ENCODE measurements around the gene SLC7A10. TPM values are rescaled to one million over a fixed set of nuclear protein-coding genes. Genes with fewer than 3 reads are reported as not detected.

Gene SLC7A10
- total and polyA plus RNA-seq, 7 donors, result 0.27 to 1.4 (median 1.1) TPM; not detected in 4

DNA sequence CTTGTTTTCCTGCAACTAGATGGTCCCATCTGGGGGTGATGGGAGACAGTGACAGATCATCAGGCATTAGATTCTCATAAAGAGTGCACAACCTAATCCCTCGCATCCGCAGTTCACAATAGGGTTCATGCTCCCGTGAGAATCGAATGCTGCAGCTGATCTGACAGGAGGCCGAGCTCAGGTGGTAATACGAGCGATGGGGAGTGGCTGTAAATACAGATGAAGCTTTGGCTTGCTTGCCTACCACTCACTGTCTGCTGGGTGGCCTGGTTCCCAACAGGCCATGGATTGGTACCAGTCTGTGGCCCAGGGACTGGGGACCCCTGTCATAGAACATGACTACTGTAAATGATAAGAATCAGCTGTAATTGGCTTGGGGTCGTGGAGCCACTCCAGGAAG is 65.8 kb downstream of the SLC7A10 start:
- WGBS, 2 donors, result 91 to 95% methylated on average over 8 of the region's 8 CpGs
- no peak for TF ChIP-seq POLR2A (IDR thresholded peaks at IDR 0.05)
- no peak for TF ChIP-seq POLR2AphosphoS5 (IDR thresholded peaks at IDR 0.05)
- no peak for TF ChIP-seq EP300 (IDR thresholded peaks at IDR 0.05)
- TF ChIP-seq, protein P1, sequence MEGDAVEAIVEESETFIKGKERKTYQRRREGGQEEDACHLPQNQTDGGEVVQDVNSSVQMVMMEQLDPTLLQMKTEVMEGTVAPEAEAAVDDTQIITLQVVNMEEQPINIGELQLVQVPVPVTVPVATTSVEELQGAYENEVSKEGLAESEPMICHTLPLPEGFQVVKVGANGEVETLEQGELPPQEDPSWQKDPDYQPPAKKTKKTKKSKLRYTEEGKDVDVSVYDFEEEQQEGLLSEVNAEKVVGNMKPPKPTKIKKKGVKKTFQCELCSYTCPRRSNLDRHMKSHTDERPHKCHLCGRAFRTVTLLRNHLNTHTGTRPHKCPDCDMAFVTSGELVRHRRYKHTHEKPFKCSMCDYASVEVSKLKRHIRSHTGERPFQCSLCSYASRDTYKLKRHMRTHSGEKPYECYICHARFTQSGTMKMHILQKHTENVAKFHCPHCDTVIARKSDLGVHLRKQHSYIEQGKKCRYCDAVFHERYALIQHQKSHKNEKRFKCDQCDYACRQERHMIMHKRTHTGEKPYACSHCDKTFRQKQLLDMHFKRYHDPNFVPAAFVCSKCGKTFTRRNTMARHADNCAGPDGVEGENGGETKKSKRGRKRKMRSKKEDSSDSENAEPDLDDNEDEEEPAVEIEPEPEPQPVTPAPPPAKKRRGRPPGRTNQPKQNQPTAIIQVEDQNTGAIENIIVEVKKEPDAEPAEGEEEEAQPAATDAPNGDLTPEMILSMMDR (IDR thresholded peaks at IDR 0.05), result no peak
- DNase-seq, result no peak
- Histone ChIP-seq H3K9me3 (no peaks in the 10 kb centered on the region), H3K4me3 (no peak overlapping the region), H3K4me1 (no peaks in the 10 kb centered on the region), H3K36me3 (no peaks in the 10 kb centered on the region), H3K27ac (no peak overlapping the region), H3K27me3 (no peaks in the 10 kb centered on the region)
- intact Hi-C loops (cut with DNase I), result no loop called here

DNA sequence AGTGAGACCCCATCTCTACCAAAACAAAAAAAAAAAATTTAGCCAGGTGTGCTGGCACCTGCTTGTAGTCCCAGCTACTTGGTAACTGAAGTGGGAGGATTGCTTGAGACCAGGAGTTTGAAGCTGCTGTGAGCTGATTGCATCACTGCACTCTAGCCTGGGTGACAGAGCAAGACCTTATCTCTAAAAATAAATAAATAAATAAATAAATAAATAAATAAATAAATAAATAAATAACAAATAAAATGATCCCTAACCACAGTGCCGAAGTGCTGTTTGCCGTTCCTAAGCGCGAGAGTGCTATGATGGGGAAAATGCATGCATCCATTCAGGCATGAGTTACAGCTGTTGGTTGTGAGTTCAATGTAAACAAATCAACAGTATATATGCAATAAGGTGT is 66.5 kb downstream of the SLC7A10 start:
- intact Hi-C loops (cut with DNase I), result no loop called here
- no peaks in the 10 kb centered on the region for H3K36me3 ChIP-seq

More for the DNA sequence above, 66.5 kb downstream of the SLC7A10 start:
- DNase-seq, result no peak
- 96 to 98% methylated on average over 4 of the region's 4 CpGs for WGBS, 2 donors
- no peaks in the 10 kb centered on the region for H3K4me1 ChIP-seq
- no peaks in the 10 kb centered on the region for H3K27me3 ChIP-seq
- no peak overlapping the region for H3K4me3 ChIP-seq
- H3K27ac ChIP-seq, result no peak overlapping the region
- no peaks in the 10 kb centered on the region for H3K9me3 ChIP-seq
- TF ChIP-seq, protein P1 (IDR thresholded peaks at IDR 0.05), result no peak
- no peak for TF ChIP-seq POLR2AphosphoS5 (IDR thresholded peaks at IDR 0.05)
- no peak for TF ChIP-seq EP300 (IDR thresholded peaks at IDR 0.05)
- no peak for TF ChIP-seq POLR2A (IDR thresholded peaks at IDR 0.05)

Other genes with a start within 250 kb of the SLC7A10 start
- 1 to 10 TPM; 1.7 to 3.2 (median 2.4) TPM for gene RHPN2, start 161.0 kb downstream of the SLC7A10 start, total RNA-seq
- gene RHPN2, start 161.0 kb downstream of the SLC7A10 start, polyA plus RNA-seq, result 10 to 100 TPM; 28.8 to 84.8 (median 30.1) TPM
- 1 to 10 TPM; 5.3 to 10.0 (median 7.4) TPM for gene GPATCH1, start 144.7 kb downstream of the SLC7A10 start, total RNA-seq
- gene GPATCH1, start 144.7 kb downstream of the SLC7A10 start, polyA plus RNA-seq, result 1 to 10 TPM; 5.4 to 7.2 (median 5.8) TPM
- gene WDR88, start 93.7 kb downstream of the SLC7A10 start, total RNA-seq, result not detected
- gene WDR88, start 93.7 kb downstream of the SLC7A10 start, polyA plus RNA-seq, result not detected
- gene LRP3, start 31.5 kb downstream of the SLC7A10 start, total RNA-seq, result 10 to 100 TPM; 17.1 to 31.5 (median 21.8) TPM
- 10 to 100 TPM in 1 of 3 donors, 1 to 10 TPM in 2; 3.9 to 10.3 (median 9.6) TPM for gene LRP3, start 31.5 kb downstream of the SLC7A10 start, polyA plus RNA-seq
- gene CEBPA, start 76.7 kb upstream of the SLC7A10 start, total RNA-seq, result 10 to 100 TPM in 1 of 4 donors, 1 to 10 TPM in 3; 2.9 to 16.1 (median 6.9) TPM
- gene CEBPA, start 76.7 kb upstream of the SLC7A10 start, polyA plus RNA-seq, result 10 to 100 TPM; 43.5 to 64.3 (median 48.0) TPM
- gene CEBPG, start 147.9 kb upstream of the SLC7A10 start, total RNA-seq, result 10 to 100 TPM; 18.6 to 27.8 (median 23.0) TPM
- gene CEBPG, start 147.9 kb upstream of the SLC7A10 start, polyA plus RNA-seq, result 10 to 100 TPM; 44.2 to 84.6 (median 64.9) TPM